Keratinocyte (primary cell): ENCODE measurements around the gene ACOXL.

Source experiments
- EZH2 ChIP-seq: IDR thresholded peaks from one replicate; pipeline ENCODE4 v1.6.1; 2012; ENCODE audit warnings: inconsistent platforms, mild to moderate bottlenecking, low read length, moderate library complexity
- TF ChIP-seq, protein P1 (sequence below), 3 experiments: IDR thresholded peaks in 1 of 3; conservative IDR thresholded peaks in 1 of 3; optimal IDR thresholded peaks in 1 of 3; 2 replicates in 2 of 3; 3 replicates in 1 of 3; pipeline versions ENCODE3 to v1.5.1; 2011; ENCODE audit warnings: low read length in 3 of 3, mild to moderate bottlenecking in 3 of 3, moderate library complexity in 2 of 3, control low read depth in 1 of 3, inconsistent platforms in 1 of 3; ENCODE audit not compliant: insufficient read depth in 2 of 3; ENCODE audit errors: extremely low read depth in 1 of 3

DNA sequence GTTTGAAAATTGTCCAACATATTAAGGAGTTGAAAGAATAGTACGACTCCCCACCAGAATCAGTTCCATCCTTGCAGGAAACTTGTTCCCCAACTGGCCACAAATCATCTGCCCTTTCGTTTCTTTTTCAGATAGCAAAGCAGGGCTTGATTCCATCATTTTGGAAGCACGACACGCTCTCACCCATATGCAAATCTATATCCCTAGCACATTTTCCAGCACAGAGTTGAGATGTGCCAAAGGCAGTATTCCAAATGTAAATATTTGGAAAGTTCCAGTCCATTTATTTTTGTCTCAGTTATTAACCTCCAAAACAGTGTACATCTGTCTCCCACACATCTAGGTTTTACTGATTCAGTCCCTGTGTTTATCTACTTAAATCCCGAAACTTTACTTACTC is 259.5 kb downstream of the ACOXL start:
- TF ChIP-seq, protein P1, sequence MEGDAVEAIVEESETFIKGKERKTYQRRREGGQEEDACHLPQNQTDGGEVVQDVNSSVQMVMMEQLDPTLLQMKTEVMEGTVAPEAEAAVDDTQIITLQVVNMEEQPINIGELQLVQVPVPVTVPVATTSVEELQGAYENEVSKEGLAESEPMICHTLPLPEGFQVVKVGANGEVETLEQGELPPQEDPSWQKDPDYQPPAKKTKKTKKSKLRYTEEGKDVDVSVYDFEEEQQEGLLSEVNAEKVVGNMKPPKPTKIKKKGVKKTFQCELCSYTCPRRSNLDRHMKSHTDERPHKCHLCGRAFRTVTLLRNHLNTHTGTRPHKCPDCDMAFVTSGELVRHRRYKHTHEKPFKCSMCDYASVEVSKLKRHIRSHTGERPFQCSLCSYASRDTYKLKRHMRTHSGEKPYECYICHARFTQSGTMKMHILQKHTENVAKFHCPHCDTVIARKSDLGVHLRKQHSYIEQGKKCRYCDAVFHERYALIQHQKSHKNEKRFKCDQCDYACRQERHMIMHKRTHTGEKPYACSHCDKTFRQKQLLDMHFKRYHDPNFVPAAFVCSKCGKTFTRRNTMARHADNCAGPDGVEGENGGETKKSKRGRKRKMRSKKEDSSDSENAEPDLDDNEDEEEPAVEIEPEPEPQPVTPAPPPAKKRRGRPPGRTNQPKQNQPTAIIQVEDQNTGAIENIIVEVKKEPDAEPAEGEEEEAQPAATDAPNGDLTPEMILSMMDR (optimal IDR thresholded peaks at IDR 0.05 in 1 of 3, IDR thresholded peaks at IDR 0.05 in 1 of 3, conservative IDR thresholded peaks at IDR 0.05 in 1 of 3; ENCODE audit: extremely low read depth in 1 of 3, insufficient read depth in 2 of 3, low read length in 3 of 3), result no peak
- no peak for TF ChIP-seq EZH2
